Gastroesophageal sphincter (tissue), 3 donors: ENCODE measurements around the gene DENND5B.

Source experiments
- POLR2A ChIP-seq, 2 donors: fragments of 450-650 bp; IDR thresholded peaks; one replicate each; pipeline ENCODE4 v1.6.1; 2017; ENCODE audit warnings: antibody characterized with exemption in 2 of 2, mild to moderate bottlenecking in 2 of 2, moderate library complexity in 1 of 2
- POLR2AphosphoS5 ChIP-seq: sonication (generic); formaldehyde crosslinking; IDR thresholded peaks from one replicate; pipeline ENCODE4 v1.6.1; 2017; ENCODE audit warnings: antibody characterized with exemption
- TF ChIP-seq, protein P1 (sequence below), 4 experiments: fragments of 200-600 bp in 2 of 4; fragments of 450-650 bp in 2 of 4; sonication (generic) in 1 of 4; IDR thresholded peaks; one replicate each; pipeline ENCODE4 v1.5.1; 2017 to 2019; ENCODE audit warnings: antibody characterized with exemption in 4 of 4, mild to moderate bottlenecking in 2 of 4, moderate library complexity in 2 of 4

DNA sequence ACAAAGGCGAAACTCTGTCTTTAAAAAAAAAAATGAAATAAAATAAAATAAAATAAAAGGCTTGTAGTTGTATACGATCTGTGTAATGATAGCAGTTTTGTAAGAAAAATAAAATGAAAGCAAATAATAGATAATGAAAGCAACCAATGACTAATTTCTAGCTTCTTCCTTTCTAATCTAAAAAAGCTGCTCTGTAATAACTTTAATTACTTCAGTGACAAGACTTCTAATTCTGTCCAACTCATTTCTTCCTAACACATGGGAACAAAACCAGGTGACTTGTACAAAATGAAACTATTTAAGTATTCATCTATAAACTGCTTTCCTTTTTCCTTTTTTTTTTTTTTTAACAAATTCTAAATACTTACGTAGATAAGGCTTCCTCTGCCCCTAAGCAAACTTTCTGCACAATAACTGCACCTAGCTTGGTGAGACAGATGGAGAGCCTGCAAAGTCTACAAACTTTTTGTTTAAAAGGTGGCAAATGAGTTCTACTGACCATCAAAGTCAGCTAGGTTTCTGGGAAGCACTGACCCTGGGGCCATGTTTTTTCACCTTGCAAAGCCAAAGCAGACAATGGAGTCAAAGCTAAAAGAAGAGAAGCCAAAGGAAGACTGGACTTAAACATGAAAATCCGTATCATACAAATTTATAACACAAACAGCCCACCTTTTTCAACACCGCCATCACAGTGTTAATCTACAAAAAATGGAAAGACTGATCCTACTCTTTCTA is 28.2 kb downstream of the DENND5B start:
- TF ChIP-seq POLR2A (IDR thresholded peaks at IDR 0.05) (no peak), POLR2AphosphoS5 (no peak)
- TF ChIP-seq, protein P1, sequence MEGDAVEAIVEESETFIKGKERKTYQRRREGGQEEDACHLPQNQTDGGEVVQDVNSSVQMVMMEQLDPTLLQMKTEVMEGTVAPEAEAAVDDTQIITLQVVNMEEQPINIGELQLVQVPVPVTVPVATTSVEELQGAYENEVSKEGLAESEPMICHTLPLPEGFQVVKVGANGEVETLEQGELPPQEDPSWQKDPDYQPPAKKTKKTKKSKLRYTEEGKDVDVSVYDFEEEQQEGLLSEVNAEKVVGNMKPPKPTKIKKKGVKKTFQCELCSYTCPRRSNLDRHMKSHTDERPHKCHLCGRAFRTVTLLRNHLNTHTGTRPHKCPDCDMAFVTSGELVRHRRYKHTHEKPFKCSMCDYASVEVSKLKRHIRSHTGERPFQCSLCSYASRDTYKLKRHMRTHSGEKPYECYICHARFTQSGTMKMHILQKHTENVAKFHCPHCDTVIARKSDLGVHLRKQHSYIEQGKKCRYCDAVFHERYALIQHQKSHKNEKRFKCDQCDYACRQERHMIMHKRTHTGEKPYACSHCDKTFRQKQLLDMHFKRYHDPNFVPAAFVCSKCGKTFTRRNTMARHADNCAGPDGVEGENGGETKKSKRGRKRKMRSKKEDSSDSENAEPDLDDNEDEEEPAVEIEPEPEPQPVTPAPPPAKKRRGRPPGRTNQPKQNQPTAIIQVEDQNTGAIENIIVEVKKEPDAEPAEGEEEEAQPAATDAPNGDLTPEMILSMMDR (IDR thresholded peaks at IDR 0.05) = no peak
